ENCODE data around the gene RAP2C.

- TF ChIP-seq CTCF (IDR thresholded peaks at IDR 0.05; ENCODE audit: low read depth, low read length) (no peak), POLR2A (IDR thresholded peaks at IDR 0.05; ENCODE audit: extremely low read depth, insufficient read length) (no peak), MAX (IDR thresholded peaks at IDR 0.05; ENCODE audit: low read depth, low read length) (no peak)
Measured at GRCh38 chrX:132206259-132206658, 13.0 kb downstream of the RAP2C start.
